HG03025 (cell line): ENCODE results near the gene TMEM14B.
"Not testable (repeated sequence)": the region's sequence is repeated elsewhere in the genome, so short reads cannot be mapped to it uniquely, and the experiment has no call there.

Experiments used
- ATAC-seq: cut with Tn5 transposase; IDR thresholded peaks from one replicate; pipeline ENCODE4 v1.9.1; 2021; ENCODE audit warnings: mild to moderate bottlenecking, moderate library complexity; ENCODE audit not compliant: unreplicated experiment, low FRiP score

TMEM14B gene

GRCh38 chr6:10745116-10745515, 2.5 kb upstream of the TMEM14B start:
- no peak for ATAC-seq

DNA sequence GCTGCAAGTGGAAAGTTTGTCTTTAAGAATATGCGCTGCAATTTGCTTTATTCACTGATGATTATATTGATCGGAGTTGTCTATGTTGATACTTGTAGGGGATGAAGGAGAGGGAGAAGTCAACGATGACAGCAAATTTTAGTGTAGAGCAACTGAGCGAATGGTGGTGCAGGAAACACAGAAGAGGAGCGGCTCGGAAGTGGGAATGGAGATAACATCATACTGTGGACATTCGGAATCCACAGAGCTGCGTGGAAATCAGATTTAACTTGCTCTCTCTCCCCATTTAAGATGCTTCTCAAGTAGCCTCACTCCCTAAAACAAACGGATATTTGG, 722 bp upstream of the TMEM14B start:
- ATAC-seq, result peak; percentile 0

DNA sequence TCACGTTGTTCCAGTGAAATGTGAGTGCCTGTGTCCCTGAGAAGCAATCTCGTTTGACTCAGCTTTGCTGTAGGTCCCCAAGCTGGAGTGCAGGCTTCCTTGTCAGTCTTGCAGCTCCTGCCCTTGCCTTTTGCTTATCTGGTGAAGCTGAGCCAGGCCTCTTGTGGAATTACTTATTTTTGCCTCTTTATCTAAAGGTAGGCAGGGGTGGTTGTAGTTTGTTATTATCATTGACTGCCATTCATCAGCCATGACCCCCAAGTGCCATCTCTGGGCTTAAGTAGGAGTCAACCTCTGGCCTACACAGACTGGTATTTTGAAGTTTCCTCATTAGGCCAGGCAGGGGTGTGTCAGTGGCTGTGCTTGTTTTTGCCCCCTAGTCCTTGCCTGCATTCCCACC, 2.1 kb downstream of the TMEM14B start:
- no peak for ATAC-seq

- ATAC-seq, result not testable (repeated sequence)
These were observed 3.0 kb downstream of the TMEM14B start for GRCh38 chr6:10750568-10750967.

- ATAC-seq, result not testable (repeated sequence)
These were observed 4.2 kb downstream of the TMEM14B start for GRCh38 chr6:10751757-10752156.

GRCh38 chr6:10756085-10756484, 8.5 kb downstream of the TMEM14B start:
- no peak for ATAC-seq

GRCh38 chr6:10759312-10759839, 11.8 kb downstream of the TMEM14B start:
- no peak for ATAC-seq

GRCh38 chr6:10759884-10760329, 12.3 kb downstream of the TMEM14B start:
- ATAC-seq, result no peak

- ATAC-seq, result no peak
These were observed 15.4 kb downstream of the TMEM14B start for GRCh38 chr6:10763006-10763405.

DNA sequence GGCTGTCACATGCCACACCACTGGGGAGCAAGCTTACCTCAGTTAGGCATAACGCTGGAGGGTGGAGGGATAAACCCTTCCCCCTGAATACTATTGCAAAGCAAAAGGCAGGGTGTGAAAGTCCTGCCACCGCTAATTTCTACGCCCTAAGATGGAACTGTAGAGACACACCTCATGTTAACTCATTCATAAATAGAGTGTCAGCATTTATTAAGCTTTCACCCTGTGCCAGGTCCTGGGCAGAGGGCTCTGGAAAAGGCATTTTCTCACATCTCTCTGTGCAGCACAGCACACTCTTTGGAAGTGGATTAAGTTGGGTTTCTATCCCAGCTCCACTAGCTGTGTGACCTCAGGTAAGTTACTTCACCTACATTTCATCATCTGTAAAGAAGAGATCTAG, 21.8 kb downstream of the TMEM14B start:
- no peak for ATAC-seq

DNA sequence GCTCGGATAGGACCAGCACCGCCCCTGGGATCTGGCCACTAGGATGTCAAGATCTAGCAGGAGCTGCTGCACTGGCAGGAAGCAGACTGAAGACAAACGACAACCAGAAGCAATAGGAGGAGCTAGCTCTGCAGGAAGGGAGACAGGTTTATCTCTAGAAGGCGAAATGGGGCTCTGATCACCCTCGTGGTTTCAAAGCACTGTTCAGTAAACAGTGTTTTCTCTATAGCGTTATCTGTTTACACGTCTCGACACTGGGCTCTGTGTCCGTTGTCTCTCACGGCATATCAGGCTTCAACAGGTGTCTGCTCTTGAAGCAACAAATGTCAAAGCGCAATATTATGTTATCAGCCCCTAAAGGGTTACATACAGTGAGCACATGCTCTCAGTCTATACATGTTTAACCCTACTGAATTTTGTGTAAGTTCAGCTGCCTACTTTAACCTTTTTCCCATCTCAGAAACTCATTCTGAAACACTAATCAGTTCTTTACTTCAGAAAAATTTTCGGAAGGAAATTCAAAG, 23.8 kb downstream of the TMEM14B start:
- ATAC-seq, result no peak

DNA sequence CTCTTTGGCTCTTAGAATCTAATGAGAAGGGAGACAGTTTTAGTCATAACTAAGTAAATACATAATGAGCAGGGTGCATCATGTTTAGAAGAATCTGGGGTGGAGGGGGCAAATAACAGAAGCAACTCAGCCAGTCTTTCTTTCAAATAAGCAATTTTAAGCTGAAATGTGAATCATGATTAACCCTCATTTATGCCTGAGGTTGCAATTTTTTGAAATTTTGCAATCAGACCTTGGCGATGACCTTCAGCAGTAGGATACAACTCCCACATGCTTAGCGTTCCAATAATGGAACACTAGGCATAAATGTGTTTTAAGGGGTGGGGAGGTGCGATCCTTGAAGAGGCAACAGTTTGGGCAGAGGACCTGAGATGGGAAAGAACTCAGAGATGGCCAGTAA, 30.6 kb downstream of the TMEM14B start:
- no peak for ATAC-seq

DNA sequence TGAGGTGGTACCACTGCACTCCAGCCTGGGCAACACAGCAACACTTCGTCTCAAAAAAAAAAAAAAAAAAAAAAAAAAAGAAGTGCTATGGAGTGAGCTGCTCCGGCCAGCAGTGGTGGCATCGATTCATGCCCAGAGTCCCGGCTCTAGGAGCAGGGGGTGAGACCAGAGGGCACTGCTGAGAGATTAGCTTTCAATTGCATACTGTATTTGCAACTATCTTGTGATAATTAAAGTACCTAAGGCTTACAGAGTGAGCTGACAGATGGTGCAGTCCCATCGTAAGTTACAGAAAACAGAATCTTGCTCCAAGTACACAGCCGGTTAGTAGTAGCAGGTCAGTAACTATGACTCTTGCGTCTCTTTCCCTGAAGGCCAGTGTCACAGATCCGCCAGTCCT, 31.5 kb downstream of the TMEM14B start:
- no peak for ATAC-seq

DNA sequence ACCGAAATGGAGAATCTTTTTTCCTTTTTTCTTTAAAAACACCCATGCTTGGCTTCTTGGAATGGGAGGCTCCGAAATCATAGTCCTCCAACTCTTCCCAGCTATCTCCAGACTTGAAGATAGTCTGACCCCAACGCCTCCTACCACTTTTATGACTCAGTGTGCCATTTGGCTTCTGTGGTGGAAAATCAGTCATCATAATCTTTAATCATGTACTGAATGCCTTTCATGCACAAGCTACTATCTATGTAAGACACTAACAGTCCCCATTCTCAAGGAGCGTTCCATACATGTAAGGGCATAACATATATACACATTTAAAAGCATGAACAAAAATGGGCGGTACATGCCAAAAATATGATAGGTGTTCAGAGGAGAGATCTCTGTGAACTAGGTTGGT, 44.1 kb downstream of the TMEM14B start:
- ATAC-seq, result no peak

DNA sequence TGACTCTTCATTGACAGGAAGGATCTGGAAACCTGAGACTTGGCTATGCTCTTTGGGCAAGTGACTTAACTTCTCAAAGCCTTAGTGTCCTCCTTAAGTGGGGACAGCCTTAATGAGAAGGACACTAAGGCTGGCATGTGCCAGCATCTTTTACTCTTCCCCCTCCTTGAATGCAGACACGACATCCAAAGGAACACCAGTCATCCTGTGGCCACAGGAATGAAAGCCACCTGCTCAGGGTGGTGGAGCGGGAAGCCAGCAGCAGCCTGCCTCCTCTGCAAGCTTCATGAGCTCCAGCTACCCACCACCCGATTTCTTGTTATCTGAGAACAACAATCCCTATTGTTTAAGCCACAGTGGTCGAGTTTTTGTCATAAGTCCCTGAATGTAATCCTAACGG, 44.5 kb downstream of the TMEM14B start:
- ATAC-seq, result no peak

DNA sequence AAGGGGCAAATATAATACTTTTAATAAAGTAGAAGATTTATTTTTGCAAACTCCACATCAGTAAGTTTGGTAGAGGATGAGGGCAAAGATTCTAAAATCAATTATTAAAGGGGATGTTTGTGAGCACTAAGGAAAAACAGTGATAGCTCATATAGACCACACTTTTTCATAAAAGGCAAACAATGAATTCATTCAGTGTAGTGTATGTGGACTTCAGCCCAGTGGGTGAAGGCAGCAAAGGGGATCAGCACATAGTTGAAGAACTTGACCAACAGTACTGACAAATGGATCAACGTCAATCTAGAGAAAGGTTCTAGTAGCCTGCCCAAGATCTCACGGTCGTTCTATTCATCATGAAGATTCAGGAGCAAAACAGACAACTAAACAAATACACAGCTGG, 45.4 kb downstream of the TMEM14B start:
- no peak for ATAC-seq

DNA sequence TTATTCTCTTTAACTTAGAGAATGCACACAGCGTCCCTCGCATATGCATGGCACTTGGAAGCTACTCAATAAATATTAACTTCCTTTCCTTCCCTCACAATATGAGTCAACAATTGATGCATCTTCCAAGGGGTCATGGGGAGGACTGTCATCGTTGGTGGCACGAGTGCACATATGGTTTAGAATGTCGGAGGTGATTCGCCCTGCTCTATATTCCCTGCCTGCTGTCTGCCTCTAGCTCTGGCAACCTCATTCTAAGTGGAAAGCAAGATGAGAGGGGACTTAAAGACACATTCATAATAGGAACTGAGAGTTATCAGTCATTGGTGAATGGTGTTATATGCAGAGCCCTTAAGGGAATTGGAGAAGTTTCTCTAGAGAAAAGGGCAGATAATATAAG, 46.1 kb downstream of the TMEM14B start:
- ATAC-seq, result no peak

- no peak for ATAC-seq
These were observed 46.6 kb downstream of the TMEM14B start for GRCh38 chr6:10794239-10794638.

DNA sequence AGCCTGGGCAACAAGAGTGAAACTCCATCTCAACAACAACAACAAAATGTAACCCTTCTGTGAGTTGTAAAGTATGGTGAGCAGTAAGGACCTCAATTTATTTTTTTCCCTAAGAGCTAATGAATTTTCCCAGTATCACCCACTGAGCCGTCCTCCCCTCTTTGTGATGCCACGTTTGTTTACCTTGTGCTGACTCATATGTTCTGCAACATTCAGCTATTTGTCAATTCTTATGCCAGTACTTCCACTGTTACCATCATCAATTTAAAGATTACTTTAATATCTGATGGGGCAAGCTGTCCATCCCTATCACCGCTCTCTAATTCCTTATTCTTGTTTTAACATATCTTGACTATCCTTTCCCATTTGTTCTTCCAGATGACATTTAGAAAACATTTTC, 53.2 kb downstream of the TMEM14B start:
- ATAC-seq, result no peak

GRCh38 chr6:10801224-10801848, 53.7 kb downstream of the TMEM14B start:
- peak; percentile 72 for ATAC-seq
